ENCODE data around the gene KYAT1.
A peak's percentile ranks its signal among the peaks of the same experiment; 100 is the strongest.

Gene KYAT1

GRCh38 chr9:128881884-128882676 lies at the start of gene KYAT1, which contains the start of gene LRRC8A:
TSS of gene KYAT1 (minus strand) at chr9:128881950. CDS start at chr9:128845405, 36,545 bp downstream.
TSS of gene LRRC8A (plus strand) at chr9:128882133. CDS start at chr9:128907165, 25,032 bp downstream.
- peak; percentile 93 for DNase-seq

GRCh38 chr9:128929560-128929959 lies 47.8 kb upstream of the KYAT1 start:
- DNase-seq, result no peak

- DNase-seq, result no peak
Observed at GRCh38 chr9:128928624-128929023, 46.9 kb upstream of the KYAT1 start.

- no peak for DNase-seq
Observed at GRCh38 chr9:128927731-128928411, 46.1 kb upstream of the KYAT1 start.

- no peak for DNase-seq
Observed at GRCh38 chr9:128923493-128923883, 41.7 kb upstream of the KYAT1 start.

GRCh38 chr9:128921881-128922763 lies 40.4 kb upstream of the KYAT1 start:
- DNase-seq, result peak; percentile 16

GRCh38 chr9:128920381-128921058 lies 38.8 kb upstream of the KYAT1 start, which contains the start of gene PHYHD1:
TSS of gene PHYHD1 (plus strand) at chr9:128920982. CDS start at chr9:128922324, 1,342 bp downstream.
- peak; percentile 67 for DNase-seq

- no peak for DNase-seq
Observed at GRCh38 chr9:128919402-128920089, 37.8 kb upstream of the KYAT1 start.

GRCh38 chr9:128918921-128919320 lies 37.2 kb upstream of the KYAT1 start:
- no peak for DNase-seq

- no peak for DNase-seq
Observed at GRCh38 chr9:128917151-128917849, 35.5 kb upstream of the KYAT1 start.

GRCh38 chr9:128916745-128917144 lies 35.0 kb upstream of the KYAT1 start:
- DNase-seq, result no peak

- no peak for DNase-seq
Observed at GRCh38 chr9:128916204-128916603, 34.5 kb upstream of the KYAT1 start.

GRCh38 chr9:128913995-128914772 lies 32.4 kb upstream of the KYAT1 start:
- DNase-seq, result no peak

GRCh38 chr9:128913048-128913900 lies 31.5 kb upstream of the KYAT1 start:
- no peak for DNase-seq

GRCh38 chr9:128912270-128912853 lies 30.6 kb upstream of the KYAT1 start:
- DNase-seq, result no peak

- no peak for DNase-seq
Observed at GRCh38 chr9:128911529-128912035, 29.8 kb upstream of the KYAT1 start.

GRCh38 chr9:128910906-128911305 lies 29.2 kb upstream of the KYAT1 start:
- no peak for DNase-seq

GRCh38 chr9:128909859-128910258 lies 28.1 kb upstream of the KYAT1 start:
- no peak for DNase-seq

- DNase-seq, result no peak
Observed at GRCh38 chr9:128908372-128908771, 26.6 kb upstream of the KYAT1 start.

Data from SHP77 treated with DMSO at 0.1 percent for 48 hours (cell line).